Kidney (tissue), 14 donors: ENCODE data around the gene TNFAIP2. TPM values are rescaled to one million over a fixed set of nuclear protein-coding genes. Genes with fewer than 3 reads are reported as not detected.
A peak's percentile ranks its signal among the peaks of the same experiment; 100 is the strongest.

Source experiments
- DNase-seq, 5 donors: peaks; one replicate each; pipeline ENCODE4 v3.0.0-alpha.2; 2013 to 2020
- FAIRE-seq: peaks from 2 replicates; lab custom pipeline; 2012; peaks lifted over from hg19 to GRCh38; lab: Jason Lieb, UNC
- H3K27ac ChIP-seq, 2 donors: one replicate each; pipeline ENCODE4 v1.7.0; 2013; ENCODE audit warnings: low read depth in 2 of 2, low read length in 2 of 2, inconsistent platforms in 1 of 2
- H3K27me3 ChIP-seq: one replicate; pipeline ENCODE4 v1.7.1; 2013; ENCODE audit warnings: low read length, inconsistent platforms; ENCODE audit not compliant: control insufficient read depth, insufficient read depth
- H3K36me3 ChIP-seq, 3 donors: one replicate each; pipeline versions ENCODE4 v1.7.0 to v1.7.1; 2013; ENCODE audit warnings: low read length in 3 of 3, control low read depth in 1 of 3, inconsistent platforms in 1 of 3; ENCODE audit not compliant: insufficient read depth in 3 of 3, control insufficient read depth in 2 of 3
- H3K4me1 ChIP-seq, 3 donors: one replicate each; pipeline versions ENCODE4 v1.7.0 to v1.7.1; 2013; ENCODE audit warnings: low read length in 3 of 3, inconsistent platforms in 1 of 3, low read depth in 1 of 3; ENCODE audit not compliant: control insufficient read depth in 2 of 3, insufficient read depth in 2 of 3
- H3K4me3 ChIP-seq, 3 donors: one replicate each; pipeline versions ENCODE4 v1.7.0 to v1.8.1; 2013; ENCODE audit warnings: low read length in 3 of 3, control low read depth in 1 of 3, inconsistent platforms in 1 of 3
- H3K9ac ChIP-seq, 3 donors: one replicate each; pipeline versions ENCODE4 v1.7.0 to v1.7.1; 2013; ENCODE audit warnings: low read length in 3 of 3, control low read depth in 1 of 3, inconsistent platforms in 1 of 3
- H3K9me3 ChIP-seq, 3 donors: one replicate each; pipeline versions ENCODE4 v1.7.0 to v1.7.1; 2013; ENCODE audit warnings: low read length in 3 of 3, control low read depth in 1 of 3, inconsistent platforms in 1 of 3; ENCODE audit not compliant: control insufficient read depth in 2 of 3, insufficient read depth in 1 of 3
- intact Hi-C: fragments of 100-400 bp; cut with DNase I; formaldehyde crosslinking; loops from one replicate; pipeline ENCODE4 v1.11.1; 2022
- polyA plus RNA-seq: library from polyadenylated mRNA; stranded (reverse); fragments of 350-450 nt; fragmentation: Illumina TruSeq; extraction: RNeasy Lipid Tissue Mini Kit (QIAGEN cat#74804); gene quantifications from one replicate; pipeline ENCODE4 v1.2.3, GENCODE V29; 2014; ENCODE audit warnings: low read depth, low replicate concordance; ENCODE audit not compliant: insufficient read depth
- total RNA-seq: library from RNA; stranded (reverse); fragmentation: NEBNext Ultra II Directional; extraction: Animal tissue kit (Norgen Biotek cat#: 25700); gene quantifications from one replicate; pipeline ENCODE4 v1.2.1, GENCODE V29; 2021
- TF ChIP-seq, protein P1 (sequence below): IDR thresholded peaks from 3 replicates; pipeline ENCODE4 v1.5.1; 2012; ENCODE audit warnings: mild to moderate bottlenecking, moderate library complexity, borderline replicate concordance; ENCODE audit not compliant: insufficient read depth; ENCODE audit errors: extremely low read depth
- donor health status: control.
- donor health status: control.
- donor health status: control.
- donor health status: control.
- donor health status: control.
- donor health status: DM: yes; HTN: yes; CAD: no.
- donor health status: Normal renal cell carcinoma (clear cell type).

TNFAIP2 gene
- total and polyA plus RNA-seq, 2 donors from 2014 or later = 42.9 to 301 TPM

DNA sequence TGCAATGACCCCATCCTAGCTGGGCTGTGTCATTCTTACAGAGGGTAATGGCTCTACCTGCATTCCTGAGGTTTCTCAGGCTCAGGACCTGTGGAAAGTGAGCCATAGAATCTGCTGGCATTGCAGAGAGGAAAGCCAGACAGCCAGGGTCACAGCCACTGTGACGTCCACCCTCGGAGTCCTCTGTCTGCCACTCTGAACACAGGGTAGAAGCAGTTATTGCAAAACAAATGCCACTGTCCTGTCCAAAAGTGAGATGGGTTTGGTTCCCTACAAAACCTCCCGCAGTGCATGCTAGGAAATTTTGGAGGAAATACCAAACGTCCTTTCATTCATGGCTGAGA, 37.8 kb downstream of the TNFAIP2 start:
- H3K4me3 ChIP-seq = no peak overlapping the region
- FAIRE-seq = no peak
- intact Hi-C loops = no loop called here

DNA sequence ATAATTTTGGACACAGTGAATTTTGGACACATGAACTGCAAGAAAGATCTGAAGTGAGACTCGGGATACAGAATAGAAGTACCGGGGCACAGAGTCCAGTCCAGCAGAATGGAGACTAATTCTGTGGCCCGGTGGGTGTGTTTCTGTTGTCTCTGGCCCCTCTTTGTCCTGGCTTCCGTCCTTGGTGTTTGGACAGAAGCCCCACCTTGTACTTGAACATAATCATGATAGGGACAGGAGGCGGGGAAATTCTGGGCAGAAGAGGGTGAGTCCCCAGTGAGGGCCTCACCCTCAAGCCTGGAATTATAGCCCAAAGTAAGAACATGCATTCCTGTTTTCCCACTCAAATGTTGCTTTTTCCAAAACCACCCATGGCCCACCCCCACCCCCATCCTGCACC, 39.9 kb downstream of the TNFAIP2 start:
- Histone ChIP-seq H3K4me1 (peaks cover 0 to 15% (median 7%) of the 10 kb centered on the region in 3 donors), H3K27ac (no peak overlapping the region), H3K9ac (no peak overlapping the region), H3K4me3 (no peak overlapping the region), H3K27me3 (no peaks in the 10 kb centered on the region), H3K36me3 (no peaks in the 10 kb centered on the region), H3K9me3 (peaks cover 0 to 3% (median 0%) of the 10 kb centered on the region in 3 donors)
- DNase-seq (peak in 1 of 5 donors; percentile 4), FAIRE-seq (no peak)
- intact Hi-C loops = no loop called here
- TF ChIP-seq, protein P1, sequence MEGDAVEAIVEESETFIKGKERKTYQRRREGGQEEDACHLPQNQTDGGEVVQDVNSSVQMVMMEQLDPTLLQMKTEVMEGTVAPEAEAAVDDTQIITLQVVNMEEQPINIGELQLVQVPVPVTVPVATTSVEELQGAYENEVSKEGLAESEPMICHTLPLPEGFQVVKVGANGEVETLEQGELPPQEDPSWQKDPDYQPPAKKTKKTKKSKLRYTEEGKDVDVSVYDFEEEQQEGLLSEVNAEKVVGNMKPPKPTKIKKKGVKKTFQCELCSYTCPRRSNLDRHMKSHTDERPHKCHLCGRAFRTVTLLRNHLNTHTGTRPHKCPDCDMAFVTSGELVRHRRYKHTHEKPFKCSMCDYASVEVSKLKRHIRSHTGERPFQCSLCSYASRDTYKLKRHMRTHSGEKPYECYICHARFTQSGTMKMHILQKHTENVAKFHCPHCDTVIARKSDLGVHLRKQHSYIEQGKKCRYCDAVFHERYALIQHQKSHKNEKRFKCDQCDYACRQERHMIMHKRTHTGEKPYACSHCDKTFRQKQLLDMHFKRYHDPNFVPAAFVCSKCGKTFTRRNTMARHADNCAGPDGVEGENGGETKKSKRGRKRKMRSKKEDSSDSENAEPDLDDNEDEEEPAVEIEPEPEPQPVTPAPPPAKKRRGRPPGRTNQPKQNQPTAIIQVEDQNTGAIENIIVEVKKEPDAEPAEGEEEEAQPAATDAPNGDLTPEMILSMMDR = no peak

More for the DNA sequence above, 37.8 kb downstream of the TNFAIP2 start:
- Histone ChIP-seq H3K9ac (no peak overlapping the region), H3K4me1 (peaks cover 0 to 15% (median 7%) of the 10 kb centered on the region in 3 donors), H3K27ac (no peak overlapping the region), H3K9me3 (no peaks in the 10 kb centered on the region), H3K36me3 (no peaks in the 10 kb centered on the region), H3K27me3 (no peaks in the 10 kb centered on the region)
- TF ChIP-seq, protein P1 = no peak
- peak in 1 of 5 donors; percentile 39 for DNase-seq

DNA sequence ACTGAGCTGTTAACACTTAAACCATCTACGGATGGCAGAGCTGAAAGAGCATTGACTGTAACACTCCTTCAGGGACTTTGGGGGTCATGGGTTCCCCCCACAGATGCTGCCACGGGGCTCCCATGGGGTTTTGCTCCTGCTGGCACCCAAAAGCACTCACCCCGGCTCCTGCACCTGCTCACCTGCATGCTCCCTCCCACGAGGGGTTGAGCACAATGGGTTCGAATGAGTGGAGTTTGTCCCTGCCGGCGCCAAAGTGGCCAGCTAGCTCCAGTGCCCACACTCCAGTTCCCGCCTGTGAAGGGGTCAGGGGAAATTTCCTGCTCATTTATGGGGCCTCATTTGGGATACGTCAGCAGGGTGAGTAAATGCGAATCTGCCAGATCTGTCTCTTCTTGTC, 40.7 kb downstream of the TNFAIP2 start:
- FAIRE-seq (no peak), DNase-seq (no peak)
- Histone ChIP-seq H3K9ac (no peak overlapping the region), H3K4me1 (peaks cover 0 to 17% (median 7%) of the 10 kb centered on the region in 3 donors), H3K4me3 (no peak overlapping the region), H3K27me3 (no peaks in the 10 kb centered on the region), H3K36me3 (no peaks in the 10 kb centered on the region), H3K9me3 (peaks cover 0 to 9% (median 0%) of the 10 kb centered on the region in 3 donors), H3K27ac (peak overlapping the region in 1 of 2 donors; percentile 79)
- TF ChIP-seq, protein P1 = no peak
- intact Hi-C loops = no loop called here

DNA sequence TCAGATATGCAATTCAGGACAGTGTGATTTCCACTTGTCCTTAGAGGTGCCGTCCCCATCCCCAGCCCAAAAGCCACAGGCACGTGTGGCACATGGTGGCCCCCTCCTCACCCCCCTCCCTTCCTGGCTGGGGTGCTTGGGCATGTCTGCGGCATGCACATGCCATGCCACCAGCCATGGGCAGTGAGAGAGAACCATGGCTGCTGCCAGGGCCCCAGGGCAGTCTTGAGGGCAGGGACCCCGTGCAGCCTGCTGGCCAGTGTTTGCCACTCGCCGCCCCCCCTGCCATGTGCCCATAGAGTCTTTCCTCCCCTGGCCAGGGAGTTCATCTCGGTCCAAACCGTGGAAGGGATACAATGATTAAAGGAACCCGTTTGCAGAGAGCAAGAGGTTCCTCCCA, 41.5 kb downstream of the TNFAIP2 start:
- TF ChIP-seq, protein P1 = no peak
- H3K27me3 ChIP-seq = no peaks in the 10 kb centered on the region
- H3K4me3 ChIP-seq = no peak overlapping the region
- H3K4me1 ChIP-seq = peaks cover 0 to 20% (median 13%) of the 10 kb centered on the region in 3 donors
- no peak overlapping the region for H3K9ac ChIP-seq
- no peak for FAIRE-seq
- H3K36me3 ChIP-seq = no peaks in the 10 kb centered on the region
- intact Hi-C loops = no loop called here
- peak in 3 of 5 donors; percentile 31 to 77 (median 47) for DNase-seq
- H3K9me3 ChIP-seq = peaks cover 0 to 16% (median 0%) of the 10 kb centered on the region in 3 donors
- peak overlapping the region; percentile 37 to 79 for H3K27ac ChIP-seq
